Measurements from ENCODE around the gene DENND4A. TPM values are rescaled to one million over a fixed set of nuclear protein-coding genes. Genes with fewer than 3 reads are reported as not detected.

The DENND4A gene
- total and polyA plus RNA-seq, 9 of the 15 experiments (the other 6 are each of a cell fraction or from before 2014, with no cell fraction given) = 6.8 to 32.3 (median 19.9) TPM

DNA sequence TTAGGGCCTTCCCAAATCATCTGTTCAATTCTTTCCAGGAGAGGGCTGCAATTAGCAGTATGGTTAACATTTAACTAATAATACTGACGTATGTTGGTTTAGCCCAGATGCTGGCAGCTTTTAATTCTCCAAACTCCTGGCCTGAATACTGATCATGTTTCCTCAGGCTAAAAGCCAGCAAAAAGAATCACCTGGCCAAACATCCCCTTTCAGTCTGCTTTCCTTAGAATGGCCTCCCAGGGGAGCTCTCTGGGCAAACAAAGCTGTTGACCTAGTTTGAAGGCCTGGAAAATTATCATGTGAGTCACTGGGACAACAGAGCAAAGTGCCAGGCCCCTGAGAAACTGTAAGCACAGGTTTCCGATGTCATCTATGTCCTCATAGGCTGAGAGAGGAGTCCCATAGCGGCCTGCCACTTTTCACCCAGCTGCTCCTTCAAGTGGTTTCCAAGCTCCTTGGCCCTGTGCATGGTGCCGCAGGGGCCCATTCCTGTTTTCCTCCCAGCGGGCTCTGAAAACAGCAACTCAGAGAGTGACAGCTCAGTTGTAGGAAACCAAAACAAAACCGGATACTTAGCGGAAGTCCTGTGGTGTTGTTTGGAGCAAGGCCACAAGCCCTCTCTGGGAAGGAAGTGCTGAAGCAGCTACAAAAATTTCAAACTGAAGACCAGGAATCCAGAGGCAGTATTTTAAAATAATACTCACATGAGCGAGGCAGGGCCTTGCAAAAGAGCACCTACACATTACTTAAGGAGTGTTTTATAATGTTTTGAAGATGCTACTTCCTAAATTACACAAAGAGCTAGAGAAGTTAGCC is 40.7 kb upstream of the DENND4A start (continued):
- TF ChIP-seq, protein P1, sequence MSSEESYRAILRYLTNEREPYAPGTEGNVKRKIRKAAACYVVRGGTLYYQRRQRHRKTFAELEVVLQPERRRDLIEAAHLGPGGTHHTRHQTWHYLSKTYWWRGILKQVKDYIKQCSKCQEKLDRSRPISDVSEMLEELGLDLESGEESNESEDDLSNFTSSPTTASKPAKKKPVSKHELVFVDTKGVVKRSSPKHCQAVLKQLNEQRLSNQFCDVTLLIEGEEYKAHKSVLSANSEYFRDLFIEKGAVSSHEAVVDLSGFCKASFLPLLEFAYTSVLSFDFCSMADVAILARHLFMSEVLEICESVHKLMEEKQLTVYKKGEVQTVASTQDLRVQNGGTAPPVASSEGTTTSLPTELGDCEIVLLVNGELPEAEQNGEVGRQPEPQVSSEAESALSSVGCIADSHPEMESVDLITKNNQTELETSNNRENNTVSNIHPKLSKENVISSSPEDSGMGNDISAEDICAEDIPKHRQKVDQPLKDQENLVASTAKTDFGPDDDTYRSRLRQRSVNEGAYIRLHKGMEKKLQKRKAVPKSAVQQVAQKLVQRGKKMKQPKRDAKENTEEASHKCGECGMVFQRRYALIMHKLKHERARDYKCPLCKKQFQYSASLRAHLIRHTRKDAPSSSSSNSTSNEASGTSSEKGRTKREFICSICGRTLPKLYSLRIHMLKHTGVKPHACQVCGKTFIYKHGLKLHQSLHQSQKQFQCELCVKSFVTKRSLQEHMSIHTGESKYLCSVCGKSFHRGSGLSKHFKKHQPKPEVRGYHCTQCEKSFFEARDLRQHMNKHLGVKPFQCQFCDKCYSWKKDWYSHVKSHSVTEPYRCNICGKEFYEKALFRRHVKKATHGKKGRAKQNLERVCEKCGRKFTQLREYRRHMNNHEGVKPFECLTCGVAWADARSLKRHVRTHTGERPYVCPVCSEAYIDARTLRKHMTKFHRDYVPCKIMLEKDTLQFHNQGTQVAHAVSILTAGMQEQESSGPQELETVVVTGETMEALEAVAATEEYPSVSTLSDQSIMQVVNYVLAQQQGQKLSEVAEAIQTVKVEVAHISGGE (CRISPR knock-in tag; IDR thresholded peaks at IDR 0.05) = peak in 1 of 3 experiments; percentile 76; a peak in 2 of 6 replicates
- TF ChIP-seq ZNF175 (CRISPR knock-in tag; IDR thresholded peaks at IDR 0.05; ENCODE audit: low read depth) (peak; percentile 82; the same call in 1 of the 2 replicates), RNF2 (IDR thresholded peaks at IDR 0.05) (no peak), ZNF586 (CRISPR knock-in tag; conservative IDR thresholded peaks at IDR 0.05) (no peak), ESRRA (IDR thresholded peaks at IDR 0.05; ENCODE audit: borderline replicate concordance, low read depth) (0 out of 2 replicates have a peak, but pooled peaks have one; percentile 4), ZNF274 (IDR thresholded peaks at IDR 0.05; ENCODE audit: borderline replicate concordance, low read depth, low read length) (no peak)
